Neural cell (in vitro differentiated cells): Measurements from ENCODE around the gene PARVB. TPM values are rescaled to one million over a fixed set of nuclear protein-coding genes. Genes with fewer than 3 reads are reported as not detected.

Source experiments
- H2AFZ ChIP-seq: fragments of 200-600, 300-800 bp; sonication (generic), shearing (Covaris generic); 2 replicates; pipeline ENCODE4 v1.6.0; 2014; ENCODE audit warnings: low read depth, mild to moderate bottlenecking, antibody characterized with exemption, low read length, moderate library complexity
- H3F3A ChIP-seq: fragments of 200-600 bp; shearing (Covaris generic); 2 replicates; pipeline ENCODE4 v1.6.1; 2016; ENCODE audit warnings: mild to moderate bottlenecking, moderate library complexity, mixed read lengths, antibody characterized with exemption, low read length; ENCODE audit not compliant: insufficient read depth, poor library complexity, severe bottlenecking
- H3K27ac ChIP-seq: fragments of 200-600, 300-800 bp; sonication (generic), shearing (Covaris generic); 2 replicates; pipeline ENCODE4 v1.5.1; 2014; ENCODE audit warnings: mild to moderate bottlenecking, low read length, moderate library complexity
- H3K27me3 ChIP-seq: fragments of 300-800, 200-600 bp; sonication (generic), shearing (Covaris generic); 2 replicates; pipeline ENCODE4 v1.6.0; 2014; ENCODE audit warnings: mild to moderate bottlenecking, low read depth, low read length, moderate library complexity; ENCODE audit not compliant: insufficient read depth
- H3K36me3 ChIP-seq: fragments of 300-800, 200-600 bp; sonication (generic), shearing (Covaris generic); 2 replicates; pipeline ENCODE4 v1.5.1; 2014; ENCODE audit warnings: mild to moderate bottlenecking, antibody characterized with exemption, low read length, moderate library complexity; ENCODE audit not compliant: insufficient read depth
- H3K4me2 ChIP-seq: fragments of 300-800, 200-600 bp; sonication (generic), shearing (Covaris generic); 2 replicates; pipeline ENCODE4 v1.6.0; 2014; ENCODE audit warnings: mild to moderate bottlenecking, low read length
- H3K4me3 ChIP-seq: fragments of 300-800, 200-600 bp; sonication (generic), shearing (Covaris generic); 2 replicates; pipeline ENCODE4 v1.5.1; 2014; ENCODE audit warnings: mild to moderate bottlenecking, low read length, moderate library complexity
- H3K79me2 ChIP-seq: fragments of 200-600 bp; shearing (Covaris generic); replicated peaks from 2 replicates; pipeline ENCODE4 v1.6.0; 2014; ENCODE audit warnings: mild to moderate bottlenecking, low read length, moderate library complexity; ENCODE audit not compliant: insufficient read depth
- H3K9ac ChIP-seq: fragments of 300-800, 200-600 bp; sonication (generic), shearing (Covaris generic); 2 replicates; pipeline ENCODE4 v1.6.1; 2016; ENCODE audit warnings: mild to moderate bottlenecking, low read length, mixed read lengths
- H3K9me2 ChIP-seq: fragments of 200-600 bp; shearing (Covaris generic); 2 replicates; pipeline ENCODE4 v1.6.1; 2016; ENCODE audit warnings: mild to moderate bottlenecking, low read length, mixed read lengths; ENCODE audit not compliant: insufficient read depth
- H3K9me3 ChIP-seq: fragments of 200-600, 300-800 bp; sonication (generic), shearing (Covaris generic); 2 replicates; pipeline ENCODE4 v1.6.1; 2016; ENCODE audit warnings: mild to moderate bottlenecking, mixed run types, low read length, moderate library complexity, mixed read lengths
- H4K20me1 ChIP-seq: fragments of 200-600 bp; shearing (Covaris generic); 2 replicates; pipeline ENCODE4 v1.6.1; 2016; ENCODE audit warnings: mild to moderate bottlenecking, mixed run types; ENCODE audit not compliant: insufficient read depth
- CTCF ChIP-seq: fragments of 450-650 bp; IDR thresholded peaks from 2 replicates; pipeline ENCODE4 v1.5.1; 2014; ENCODE audit warnings: antibody characterized with exemption, mild to moderate bottlenecking, moderate library complexity; ENCODE audit not compliant: poor library complexity, severe bottlenecking
- EP300 ChIP-seq: fragments of 450-650 bp; conservative IDR thresholded peaks from 2 replicates; pipeline ENCODE4 v1.6.1; 2014; ENCODE audit warnings: antibody characterized with exemption, mild to moderate bottlenecking, moderate library complexity; ENCODE audit not compliant: poor library complexity, severe bottlenecking
- EZH2 ChIP-seq: fragments of 200-600, 300-800 bp; shearing (Covaris generic), sonication (generic); IDR thresholded peaks from 2 replicates; pipeline ENCODE4 v1.6.1; 2014; ENCODE audit warnings: antibody characterized with exemption, low read length, borderline replicate concordance, mild to moderate bottlenecking; ENCODE audit not compliant: insufficient read depth, poor library complexity, severe bottlenecking
- MXI1 ChIP-seq: fragments of 450-650 bp; conservative IDR thresholded peaks from 2 replicates; pipeline ENCODE4 v1.6.1; 2014; ENCODE audit warnings: antibody characterized with exemption, mild to moderate bottlenecking; ENCODE audit not compliant: poor library complexity, severe bottlenecking
- POLR2AphosphoS5 ChIP-seq: IDR thresholded peaks from 2 replicates; pipeline ENCODE4 v1.6.1; 2012
- RAD21 ChIP-seq: fragments of 450-650 bp; conservative IDR thresholded peaks from 2 replicates; pipeline ENCODE4 v1.6.1; 2014; ENCODE audit warnings: antibody characterized with exemption, mild to moderate bottlenecking, moderate library complexity
- REST ChIP-seq: IDR thresholded peaks from 2 replicates; pipeline ENCODE4 v1.6.1; 2012; ENCODE audit warnings: borderline replicate concordance
- SMC3 ChIP-seq: fragments of 450-650 bp; conservative IDR thresholded peaks from 2 replicates; pipeline ENCODE4 v1.6.1; 2014; ENCODE audit warnings: antibody characterized with exemption, mild to moderate bottlenecking, moderate library complexity; ENCODE audit not compliant: poor library complexity
- TAF1 ChIP-seq: IDR thresholded peaks from 2 replicates; pipeline ENCODE4 v1.6.1; 2012; ENCODE audit warnings: low read depth
- polyA plus RNA-seq: library from polyadenylated mRNA; depleted of rRNA; stranded (reverse); fragments of >200 nt; gene quantifications from 2 replicates; pipeline ENCODE4 v1.2.3, GENCODE V29; 2014

Gene PARVB
- polyA plus RNA-seq, 1 donor from 2014 or later, result 1.2 TPM

- Histone ChIP-seq H3K36me3 (no peaks in the 10 kb centered on the region), H3K4me3 (no peak overlapping the region), H3K79me2 (no peaks in the 10 kb centered on the region), H3K4me2 (no peak overlapping the region), H3K27ac (no peak overlapping the region), H4K20me1 (no peaks in the 10 kb centered on the region), H3K9ac (no peak overlapping the region), H2AFZ (no peak overlapping the region), H3F3A (no peaks in the 10 kb centered on the region), H3K9me3 (no peaks in the 10 kb centered on the region), H3K27me3 (no peaks in the 10 kb centered on the region), H3K9me2 (no peaks in the 10 kb centered on the region)
- TF ChIP-seq MXI1 (no peak), RAD21 (no peak), POLR2AphosphoS5 (no peak), REST (no peak), SMC3 (no peak), EZH2 (no peak), CTCF (no peak), TAF1 (no peak), EP300 (no peak)
Observed at GRCh38 chr22:44102856-44103255, 78.8 kb downstream of the PARVB start.

GRCh38 chr22:44103735-44104480 lies 79.8 kb downstream of the PARVB start:
- H3K4me2 ChIP-seq, result no peak overlapping the region
- no peaks in the 10 kb centered on the region for H3K9me3 ChIP-seq
- H3K27me3 ChIP-seq, result no peaks in the 10 kb centered on the region
- no peak for TF ChIP-seq EZH2
- TF ChIP-seq EP300, result no peak
- no peak for TF ChIP-seq TAF1
- no peak for TF ChIP-seq SMC3
- TF ChIP-seq POLR2AphosphoS5, result no peak
- TF ChIP-seq RAD21, result no peak
- TF ChIP-seq MXI1, result no peak
- TF ChIP-seq REST, result no peak
- no peak for TF ChIP-seq CTCF
- H3F3A ChIP-seq, result no peaks in the 10 kb centered on the region
- no peak overlapping the region for H2AFZ ChIP-seq
- no peaks in the 10 kb centered on the region for H3K9me2 ChIP-seq
- H3K79me2 ChIP-seq, result no peaks in the 10 kb centered on the region
- no peaks in the 10 kb centered on the region for H4K20me1 ChIP-seq
- no peaks in the 10 kb centered on the region for H3K36me3 ChIP-seq
- H3K4me3 ChIP-seq, result no peak overlapping the region
- H3K27ac ChIP-seq, result no peak overlapping the region
- H3K9ac ChIP-seq, result no peak overlapping the region
